Transverse colon (tissue), 4 donors: Measurements from ENCODE around the gene R3HDML.

Experiments
- CTCF ChIP-seq, 5 experiments: fragments of 200-600 bp in 3 of 5; fragments of 450-650 bp in 2 of 5; sonication (generic) in 3 of 5; IDR thresholded peaks; 1 replicate in 2 of 5; 2 replicates in 3 of 5; pipeline ENCODE4 v1.5.1; 2016 to 2017; ENCODE audit warnings: antibody characterized with exemption in 5 of 5, inconsistent platforms in 3 of 5, mild to moderate bottlenecking in 2 of 5, moderate library complexity in 1 of 5
- EP300 ChIP-seq: sonication (generic); formaldehyde crosslinking; IDR thresholded peaks from one replicate; pipeline ENCODE4 v1.6.1; 2017; ENCODE audit warnings: antibody characterized with exemption, low read depth
- POLR2A ChIP-seq: fragments of 450-650 bp; IDR thresholded peaks from one replicate; pipeline ENCODE4 v1.6.1; 2016; ENCODE audit warnings: antibody characterized with exemption, mild to moderate bottlenecking, moderate library complexity
- POLR2AphosphoS5 ChIP-seq, 3 donors: sonication (generic); formaldehyde crosslinking; IDR thresholded peaks; one replicate each; pipeline ENCODE4 v1.6.1; 2016; ENCODE audit warnings: antibody characterized with exemption in 3 of 3

DNA sequence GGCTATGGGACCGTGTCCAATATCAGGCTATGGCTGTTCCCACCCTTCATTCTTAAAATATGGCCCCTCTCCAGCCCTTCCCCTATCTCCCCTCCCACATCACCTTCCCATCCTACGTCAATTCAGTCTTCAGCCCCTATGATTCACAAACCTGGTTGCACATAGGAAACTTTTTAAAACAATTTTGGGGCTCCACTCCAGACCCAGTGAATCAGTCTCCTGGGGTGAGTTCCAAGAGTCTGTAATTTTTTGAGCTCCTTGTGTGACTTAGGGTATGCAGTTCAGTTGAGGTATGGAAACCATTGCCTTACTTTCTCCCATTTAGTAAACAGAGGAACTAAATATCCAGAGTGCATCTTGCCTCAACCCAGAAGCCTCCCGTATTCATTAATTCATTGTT, 24.2 kb downstream of the R3HDML start:
- TF ChIP-seq POLR2AphosphoS5 (IDR thresholded peaks at IDR 0.05) (no peak), CTCF (IDR thresholded peaks at IDR 0.05) (no peak), POLR2A (no peak), EP300 (no peak)
